ENCODE data around the gene NFATC1. TPM values are rescaled to one million over a fixed set of nuclear protein-coding genes. Genes with fewer than 3 reads are reported as not detected.

Gene NFATC1
- total and polyA plus RNA-seq, 5 experiments from 2014 or later: 12.7 to 51.0 (median 34.9) TPM

DNA sequence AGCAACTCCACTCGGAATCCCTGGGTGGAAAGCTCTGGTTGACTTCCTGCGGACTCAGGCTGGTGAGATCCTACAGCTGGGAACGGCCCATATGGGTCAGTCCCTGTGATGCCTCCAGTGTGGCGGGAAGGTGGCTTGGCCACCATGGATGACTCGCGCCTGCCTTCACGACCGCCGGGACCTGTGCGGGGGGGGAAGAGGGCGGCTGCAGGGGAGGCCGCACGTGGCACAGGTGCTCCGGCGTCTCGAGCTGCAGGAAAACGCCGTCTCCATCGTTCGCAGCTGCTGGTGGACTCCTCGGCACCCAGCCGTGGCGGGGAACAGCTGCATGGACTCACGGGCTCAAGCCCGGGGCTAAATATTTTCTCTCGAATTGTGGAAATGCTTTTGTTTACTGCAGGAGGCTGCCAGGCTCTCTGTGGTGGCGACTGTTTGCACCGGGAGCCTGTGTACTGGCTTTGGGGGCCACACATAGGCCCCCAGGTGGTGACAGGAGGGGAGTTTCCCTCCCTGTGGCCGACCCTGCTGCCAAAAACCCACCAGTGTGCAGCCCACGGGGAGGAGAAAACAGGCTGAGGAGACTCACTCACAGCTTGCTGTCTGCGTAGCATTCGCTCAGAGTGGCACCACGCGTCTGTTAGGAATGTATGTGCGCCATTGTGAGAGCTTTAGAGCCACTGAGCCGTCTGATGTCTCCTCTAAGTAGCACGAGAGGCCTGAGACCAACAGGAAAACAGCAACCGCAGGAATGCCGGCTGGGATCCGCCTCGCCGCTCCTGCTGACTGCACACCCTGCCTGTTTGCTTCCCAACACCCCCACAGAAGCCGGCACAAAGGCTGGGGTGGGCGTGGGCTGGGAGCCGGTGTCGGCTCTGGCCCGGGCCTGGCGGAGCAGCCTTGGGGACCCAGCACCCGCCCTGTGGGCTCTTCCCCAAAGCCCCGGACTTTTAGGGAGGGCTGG is 89.2 kb downstream of the NFATC1 start:
- ATAC-seq: no peak
- H3K9me3 Mint-ChIP-seq: no peaks in the 10 kb centered on the region
- no peaks in the 10 kb centered on the region for H3K27me3 Mint-ChIP-seq
- H3K36me3 Mint-ChIP-seq: peaks cover 0 to 41% (median 5%) of the 10 kb centered on the region in 3 donors
- H3K27ac Mint-ChIP-seq: peak overlapping the region in 2 of 10 donors; percentile 43 to 53
- POLR2A ChIA-PET: no interaction called here
- DNase-seq: peak in 1 of 10 donors; percentile 36
- peaks cover 0 to 7% (median 5%) of the 10 kb centered on the region in 4 donors for H3K4me1 Mint-ChIP-seq
- H3K4me3 Mint-ChIP-seq: no peak overlapping the region

DNA sequence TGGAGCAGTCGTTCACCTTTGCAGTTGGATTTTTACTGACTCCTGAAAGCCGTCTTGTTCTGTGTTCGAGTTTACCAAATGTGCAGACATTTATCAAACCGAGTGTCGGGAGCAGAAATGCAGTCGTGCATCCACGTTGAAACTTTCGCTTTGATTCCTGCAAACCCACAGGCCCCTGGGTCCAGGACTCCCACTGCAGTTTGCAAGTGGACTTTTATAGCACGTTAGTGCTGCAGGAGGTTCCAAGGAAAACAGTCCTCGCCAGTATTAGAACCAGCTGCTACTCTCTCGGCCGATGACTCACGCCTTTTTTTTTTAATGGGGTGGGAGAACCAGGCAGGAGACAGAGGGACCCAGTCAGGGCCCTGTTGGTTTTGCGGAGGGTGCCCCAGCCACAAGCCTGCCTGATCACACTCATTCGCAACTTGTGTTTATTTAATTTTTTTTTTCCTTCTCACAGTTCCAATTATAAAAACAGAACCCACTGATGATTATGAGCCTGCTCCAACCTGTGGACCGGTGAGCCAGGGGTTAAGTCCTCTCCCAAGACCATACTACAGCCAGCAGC is 90.1 kb downstream of the NFATC1 start:
- no peak for DNase-seq
- Mint-ChIP-seq H3K27me3 (no peaks in the 10 kb centered on the region), H3K27ac (no peak overlapping the region), H3K36me3 (peaks cover 0 to 43% (median 5%) of the 10 kb centered on the region in 3 donors), H3K9me3 (no peaks in the 10 kb centered on the region), H3K4me1 (peaks cover under 1 to 11% (median 7%) of the 10 kb centered on the region in 4 donors), H3K4me3 (no peak overlapping the region)
- POLR2A ChIA-PET: no interaction called here
- no peak for ATAC-seq

DNA sequence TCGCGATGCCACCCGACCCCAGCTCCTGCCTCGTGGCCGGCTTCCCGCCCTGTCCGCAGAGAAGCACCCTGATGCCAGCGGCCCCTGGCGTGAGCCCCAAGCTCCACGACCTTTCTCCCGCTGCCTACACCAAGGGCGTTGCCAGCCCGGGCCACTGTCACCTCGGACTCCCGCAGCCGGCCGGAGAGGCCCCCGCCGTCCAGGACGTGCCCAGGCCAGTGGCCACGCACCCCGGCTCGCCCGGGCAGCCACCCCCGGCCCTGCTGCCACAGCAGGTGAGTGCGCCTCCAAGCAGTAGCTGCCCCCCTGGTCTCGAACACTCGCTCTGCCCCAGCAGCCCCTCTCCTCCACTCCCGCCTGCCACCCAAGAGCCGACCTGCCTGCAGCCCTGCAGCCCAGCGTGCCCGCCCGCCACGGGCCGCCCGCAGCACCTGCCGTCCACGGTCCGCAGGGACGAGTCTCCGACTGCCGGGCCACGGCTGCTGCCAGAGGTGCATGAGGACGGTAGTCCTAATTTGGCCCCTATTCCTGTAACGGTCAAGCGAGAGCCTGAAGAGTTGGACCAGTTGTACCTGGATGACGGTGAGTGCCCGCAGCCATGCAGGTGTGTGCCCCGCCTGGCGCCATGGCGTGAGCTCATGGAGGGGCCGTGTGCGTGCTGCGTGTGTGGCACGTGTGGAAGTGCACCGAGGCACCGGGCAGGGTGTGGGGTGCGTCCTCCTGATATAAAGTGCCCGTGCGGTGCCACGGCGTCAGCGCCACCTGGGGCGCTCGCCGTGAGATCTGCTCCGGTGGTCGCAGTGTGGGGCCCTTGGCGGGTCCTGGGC is 90.8 kb downstream of the NFATC1 start:
- no peak for ATAC-seq
- Mint-ChIP-seq H3K27me3 (no peaks in the 10 kb centered on the region), H3K4me3 (no peak overlapping the region), H3K9me3 (no peaks in the 10 kb centered on the region), H3K36me3 (peaks cover 0 to 46% (median 5%) of the 10 kb centered on the region in 3 donors), H3K27ac (peak overlapping the region in 1 of 10 donors; percentile 15), H3K4me1 (peaks cover 5 to 15% (median 12%) of the 10 kb centered on the region in 4 donors)
- POLR2A ChIA-PET: no interaction called here
- DNase-seq: peak in 1 of 10 donors; percentile 59

DNA sequence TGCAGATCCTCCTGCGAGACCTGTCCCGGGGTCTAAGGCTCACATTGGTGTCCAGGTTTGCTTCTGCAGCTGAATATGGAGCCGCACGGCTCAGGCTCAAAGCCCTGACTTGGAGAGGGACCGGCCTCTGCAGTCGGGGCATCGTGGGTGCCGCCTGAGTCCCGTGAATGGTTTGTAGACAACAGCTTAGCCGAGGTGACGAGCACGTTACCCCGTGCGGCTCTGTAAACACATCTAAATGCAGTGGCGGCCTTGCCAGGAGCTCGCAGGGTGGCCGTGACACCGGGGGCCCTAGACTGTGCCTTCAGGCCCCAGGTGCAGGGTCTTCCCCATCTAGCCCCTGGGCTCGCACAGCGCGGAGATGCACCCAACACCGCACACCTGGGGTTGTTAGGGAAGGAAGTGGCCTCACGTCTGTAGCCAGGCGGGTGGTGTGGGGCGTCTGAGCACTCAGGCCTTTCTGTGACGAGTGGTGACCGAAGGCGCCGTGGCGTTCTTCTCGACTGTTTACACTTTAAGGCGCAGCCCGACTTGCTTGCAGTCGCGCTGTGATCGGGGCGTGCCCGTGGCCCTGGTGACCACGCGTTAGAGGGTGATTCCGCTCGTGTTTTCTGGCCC is 91.6 kb downstream of the NFATC1 start:
- no peak overlapping the region for H3K4me3 Mint-ChIP-seq
- POLR2A ChIA-PET: no interaction called here
- peak in 1 of 10 donors; percentile 45 for DNase-seq
- no peaks in the 10 kb centered on the region for H3K27me3 Mint-ChIP-seq
- H3K9me3 Mint-ChIP-seq: no peaks in the 10 kb centered on the region
- no peak for ATAC-seq
- H3K27ac Mint-ChIP-seq: no peak overlapping the region
- H3K4me1 Mint-ChIP-seq: peaks cover 11 to 21% (median 13%) of the 10 kb centered on the region in 4 donors
- H3K36me3 Mint-ChIP-seq: peaks cover 0 to 52% (median 5%) of the 10 kb centered on the region in 3 donors

DNA sequence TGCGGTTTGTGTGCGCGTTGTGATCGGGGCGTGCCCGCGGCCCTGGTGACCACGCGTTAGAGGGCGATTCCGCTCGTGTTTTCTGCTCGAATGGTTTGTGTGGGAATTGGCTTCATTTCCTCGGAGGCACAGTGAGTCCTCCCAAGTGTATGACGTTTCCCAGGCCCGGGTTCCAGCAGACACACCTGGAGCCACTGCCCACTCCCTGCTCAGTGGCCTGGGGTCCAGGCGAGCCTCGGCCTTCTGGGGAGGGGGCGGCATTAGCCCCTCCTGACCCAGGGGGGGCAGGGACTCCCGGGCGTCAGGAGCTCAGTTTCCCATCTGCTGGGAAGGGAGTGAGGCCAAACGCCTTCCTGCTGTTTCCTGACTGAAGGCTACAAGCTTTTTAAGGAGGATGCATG is 92.1 kb downstream of the NFATC1 start:
- Mint-ChIP-seq H3K27me3 (no peaks in the 10 kb centered on the region), H3K27ac (no peak overlapping the region), H3K9me3 (no peaks in the 10 kb centered on the region), H3K4me1 (peaks cover 11 to 21% (median 13%) of the 10 kb centered on the region in 4 donors), H3K4me3 (no peak overlapping the region), H3K36me3 (peaks cover 0 to 52% (median 5%) of the 10 kb centered on the region in 3 donors)
- POLR2A ChIA-PET: no interaction called here
- ATAC-seq (no peak), DNase-seq (no peak)

- Mint-ChIP-seq H3K36me3 (peaks cover 0 to 52% (median 5%) of the 10 kb centered on the region in 3 donors), H3K27me3 (no peaks in the 10 kb centered on the region), H3K4me1 (peaks cover 11 to 21% (median 13%) of the 10 kb centered on the region in 4 donors), H3K9me3 (no peaks in the 10 kb centered on the region), H3K27ac (peak overlapping the region in 1 of 10 donors; percentile 29), H3K4me3 (no peak overlapping the region)
- peak in 1 of 10 donors; percentile 15 for DNase-seq
- ATAC-seq: no peak
- POLR2A ChIA-PET: no interaction called here
These were observed 92.8 kb downstream of the NFATC1 start for GRCh38 chr18:79488311-79489050.

GRCh38 chr18:79489051-79489898 is 93.5 kb downstream of the NFATC1 start:
- no peak for ATAC-seq
- H3K4me1 Mint-ChIP-seq: peaks cover 11 to 21% (median 13%) of the 10 kb centered on the region in 4 donors
- peak in 1 of 10 donors; percentile 41 for DNase-seq
- POLR2A ChIA-PET: no interaction called here
- no peaks in the 10 kb centered on the region for H3K27me3 Mint-ChIP-seq
- no peaks in the 10 kb centered on the region for H3K9me3 Mint-ChIP-seq
- no peak overlapping the region for H3K4me3 Mint-ChIP-seq
- H3K27ac Mint-ChIP-seq: peak overlapping the region in 5 of 10 donors; percentile 4 to 76 (median 27)
- peaks cover 0 to 52% (median 5%) of the 10 kb centered on the region in 3 donors for H3K36me3 Mint-ChIP-seq

DNA sequence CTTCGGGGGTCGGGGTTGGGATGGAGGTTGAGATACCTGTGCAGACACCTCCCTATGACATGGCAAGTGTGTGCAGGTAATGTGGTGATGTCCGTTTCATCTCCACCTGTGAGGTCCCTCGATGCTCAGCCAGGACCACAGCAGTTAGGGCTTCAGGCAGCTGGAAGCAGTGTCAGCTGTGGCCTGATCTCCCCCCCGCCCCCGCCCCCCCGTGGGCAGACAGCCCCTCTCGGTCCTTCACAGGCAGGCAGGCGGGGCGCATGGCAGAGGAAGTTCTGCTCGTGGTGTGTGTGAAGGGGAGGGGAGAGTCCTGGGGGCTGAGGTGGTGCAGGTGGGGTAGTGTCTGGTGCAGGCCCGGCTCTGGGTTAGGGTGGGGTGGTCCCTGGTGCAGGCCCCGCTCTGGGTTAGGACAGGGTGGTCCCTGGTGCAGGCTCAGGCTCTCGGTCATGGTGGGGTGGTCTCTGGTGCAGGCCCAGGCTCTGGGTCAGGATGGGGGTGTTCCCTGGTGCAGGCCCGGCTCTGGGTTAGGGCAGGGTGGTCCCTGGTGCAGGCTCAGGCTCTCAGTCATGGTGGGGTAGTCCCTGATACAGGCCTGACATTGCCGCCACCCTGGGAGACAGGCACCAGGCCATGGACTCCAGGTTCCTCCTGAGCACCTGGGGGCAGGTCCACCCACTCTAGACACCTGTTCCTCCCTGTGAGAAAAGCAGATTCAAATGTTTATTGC is 94.3 kb downstream of the NFATC1 start:
- Mint-ChIP-seq H3K4me1 (peaks cover 10 to 20% (median 12%) of the 10 kb centered on the region in 4 donors), H3K27me3 (no peaks in the 10 kb centered on the region), H3K9me3 (no peaks in the 10 kb centered on the region), H3K36me3 (peaks cover 0 to 50% (median 6%) of the 10 kb centered on the region in 3 donors), H3K27ac (peak overlapping the region in 3 of 10 donors; percentile 36 to 87 (median 76)), H3K4me3 (no peak overlapping the region)
- POLR2A ChIA-PET: no interaction called here
- ATAC-seq (no peak), DNase-seq (peak in 1 of 10 donors; percentile 50)

DNA sequence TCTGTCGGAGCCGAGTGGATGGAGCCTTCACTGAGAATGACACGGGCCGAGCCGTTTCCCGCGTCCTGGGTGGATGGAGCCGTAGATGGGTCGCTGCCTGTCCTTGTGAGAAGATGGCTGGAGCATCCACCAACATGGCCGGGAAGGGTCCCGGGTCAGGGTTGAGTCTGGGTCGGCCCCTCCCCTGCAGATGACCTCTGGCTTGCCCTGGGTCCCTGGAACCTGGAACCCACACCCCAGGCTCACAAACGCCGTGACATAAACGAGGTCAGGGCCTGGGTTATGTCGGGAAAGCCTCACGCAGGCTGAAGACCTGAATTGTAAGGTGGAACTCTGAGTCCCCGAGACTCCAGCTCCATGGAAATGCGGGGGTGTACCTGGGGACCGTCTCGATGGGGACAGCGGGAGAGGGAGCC is 94.9 kb downstream of the NFATC1 start:
- H3K36me3 Mint-ChIP-seq: peaks cover 0 to 52% (median 10%) of the 10 kb centered on the region in 3 donors
- peaks cover 10 to 23% (median 13%) of the 10 kb centered on the region in 4 donors for H3K4me1 Mint-ChIP-seq
- POLR2A ChIA-PET: no interaction called here
- no peak overlapping the region for H3K4me3 Mint-ChIP-seq
- peak overlapping the region in 2 of 10 donors; percentile 69 to 87 for H3K27ac Mint-ChIP-seq
- no peaks in the 10 kb centered on the region for H3K27me3 Mint-ChIP-seq
- DNase-seq (peak in 1 of 10 donors; percentile 30), ATAC-seq (no peak)
- no peaks in the 10 kb centered on the region for H3K9me3 Mint-ChIP-seq

DNA sequence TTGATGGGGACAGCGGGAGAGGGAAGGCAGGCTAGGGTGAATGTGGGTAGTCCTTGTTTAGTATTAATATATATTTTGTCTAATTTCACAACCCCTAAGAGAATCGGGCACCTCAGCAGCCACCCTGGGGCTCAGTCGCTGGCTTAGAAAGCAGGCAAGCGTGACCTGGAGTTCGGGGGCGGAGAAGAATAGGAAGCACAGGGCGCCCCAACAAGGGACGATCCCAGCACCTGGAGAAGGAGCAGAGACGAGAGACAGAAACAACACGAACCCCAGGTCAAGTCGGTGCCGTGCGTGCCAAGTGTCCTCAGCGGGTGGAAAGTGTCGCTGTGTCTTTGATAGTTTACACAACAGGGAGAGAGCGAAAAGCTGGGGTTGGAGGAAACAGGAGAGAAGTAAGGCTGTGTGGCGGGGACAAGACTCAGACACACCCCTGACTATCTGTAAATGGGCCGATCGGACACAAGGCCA is 95.4 kb downstream of the NFATC1 start:
- Mint-ChIP-seq H3K27ac (peak overlapping the region in 8 of 10 donors; percentile 17 to 87 (median 67)), H3K4me1 (peaks cover 10 to 25% (median 15%) of the 10 kb centered on the region in 4 donors), H3K36me3 (peaks cover 0 to 50% (median 11%) of the 10 kb centered on the region in 3 donors), H3K27me3 (no peaks in the 10 kb centered on the region), H3K9me3 (no peaks in the 10 kb centered on the region), H3K4me3 (peak overlapping the region in 1 of 10 donors; percentile 38)
- DNase-seq (peak in 1 of 10 donors; percentile 19), ATAC-seq (no peak)
- POLR2A ChIA-PET: no interaction called here
